ENCODE measurements around the gene BTBD10.
A peak's percentile ranks its signal among the peaks of the same experiment; 100 is the strongest.
"Not testable (repeated sequence)": the region's sequence is repeated elsewhere in the genome, so short reads cannot be mapped to it uniquely, and the experiment has no call there.

Gene BTBD10

GRCh38 chr11:13462311-13462900 lies 616 bp downstream of the BTBD10 start:
- peak overlapping the region; percentile 98 for H3K4me3 Mint-ChIP-seq
- no peak for DNase-seq
- H3K27ac Mint-ChIP-seq: peak overlapping the region; percentile 99
- no peaks in the 10 kb centered on the region for H3K9me3 Mint-ChIP-seq
- peaks cover 25% of the 10 kb centered on the region for H3K36me3 Mint-ChIP-seq (ENCODE audit: low read depth)
- no peaks in the 10 kb centered on the region for H3K27me3 Mint-ChIP-seq
- H3K4me1 Mint-ChIP-seq (ENCODE audit: low read depth): peaks cover 47% of the 10 kb centered on the region

- H3K4me1 Mint-ChIP-seq (ENCODE audit: low read depth): peaks cover 47% of the 10 kb centered on the region
- no peak overlapping the region for H3K27ac Mint-ChIP-seq
- peaks cover 25% of the 10 kb centered on the region for H3K36me3 Mint-ChIP-seq (ENCODE audit: low read depth)
- DNase-seq: no peak
- H3K9me3 Mint-ChIP-seq: no peaks in the 10 kb centered on the region
- H3K27me3 Mint-ChIP-seq: no peaks in the 10 kb centered on the region
- peak overlapping the region; percentile 98 for H3K4me3 Mint-ChIP-seq
These were observed 1.7 kb downstream of the BTBD10 start for GRCh38 chr11:13461291-13461690.

GRCh38 chr11:13450832-13451397 lies 12.1 kb downstream of the BTBD10 start:
- DNase-seq: no peak
- Mint-ChIP-seq H3K27ac (no peak overlapping the region), H3K36me3 (ENCODE audit: low read depth) (peaks cover 30% of the 10 kb centered on the region), H3K27me3 (no peaks in the 10 kb centered on the region), H3K9me3 (peaks cover 2% of the 10 kb centered on the region), H3K4me3 (no peak overlapping the region), H3K4me1 (ENCODE audit: low read depth) (peaks cover 58% of the 10 kb centered on the region)

GRCh38 chr11:13449522-13449921 lies 13.5 kb downstream of the BTBD10 start:
- Mint-ChIP-seq H3K4me1 (ENCODE audit: low read depth) (peaks cover 62% of the 10 kb centered on the region), H3K27ac (no peak overlapping the region), H3K36me3 (ENCODE audit: low read depth) (peaks cover 31% of the 10 kb centered on the region), H3K9me3 (peaks cover 2% of the 10 kb centered on the region), H3K4me3 (no peak overlapping the region), H3K27me3 (no peaks in the 10 kb centered on the region)
- DNase-seq: no peak

GRCh38 chr11:13448876-13449275 lies 14.1 kb downstream of the BTBD10 start:
- H3K4me1 Mint-ChIP-seq (ENCODE audit: low read depth): peaks cover 64% of the 10 kb centered on the region
- H3K27me3 Mint-ChIP-seq: no peaks in the 10 kb centered on the region
- peaks cover 2% of the 10 kb centered on the region for H3K9me3 Mint-ChIP-seq
- no peak overlapping the region for H3K4me3 Mint-ChIP-seq
- no peak for DNase-seq
- H3K27ac Mint-ChIP-seq: no peak overlapping the region
- peaks cover 28% of the 10 kb centered on the region for H3K36me3 Mint-ChIP-seq (ENCODE audit: low read depth)

GRCh38 chr11:13446444-13446843 lies 16.6 kb downstream of the BTBD10 start:
- no peaks in the 10 kb centered on the region for H3K27me3 Mint-ChIP-seq
- H3K4me3 Mint-ChIP-seq: no peak overlapping the region
- H3K9me3 Mint-ChIP-seq: no peaks in the 10 kb centered on the region
- peaks cover 61% of the 10 kb centered on the region for H3K4me1 Mint-ChIP-seq (ENCODE audit: low read depth)
- H3K27ac Mint-ChIP-seq: no peak overlapping the region
- no peak for DNase-seq
- peaks cover 14% of the 10 kb centered on the region for H3K36me3 Mint-ChIP-seq (ENCODE audit: low read depth)

GRCh38 chr11:13445588-13445987 lies 17.4 kb downstream of the BTBD10 start:
- no peaks in the 10 kb centered on the region for H3K9me3 Mint-ChIP-seq
- no peak overlapping the region for H3K4me3 Mint-ChIP-seq
- H3K27me3 Mint-ChIP-seq: no peaks in the 10 kb centered on the region
- DNase-seq: no peak
- peaks cover 8% of the 10 kb centered on the region for H3K36me3 Mint-ChIP-seq (ENCODE audit: low read depth)
- peaks cover 56% of the 10 kb centered on the region for H3K4me1 Mint-ChIP-seq (ENCODE audit: low read depth)
- no peak overlapping the region for H3K27ac Mint-ChIP-seq

- Mint-ChIP-seq H3K27me3 (no peaks in the 10 kb centered on the region), H3K9me3 (no peaks in the 10 kb centered on the region), H3K4me1 (ENCODE audit: low read depth) (peaks cover 50% of the 10 kb centered on the region), H3K27ac (no peak overlapping the region), H3K36me3 (ENCODE audit: low read depth) (peaks cover 9% of the 10 kb centered on the region), H3K4me3 (no peak overlapping the region)
- no peak for DNase-seq
These were observed 22.7 kb downstream of the BTBD10 start for GRCh38 chr11:13440100-13440855.

GRCh38 chr11:13438291-13438690 lies 24.7 kb downstream of the BTBD10 start:
- H3K27me3 Mint-ChIP-seq: no peaks in the 10 kb centered on the region
- no peak overlapping the region for H3K27ac Mint-ChIP-seq
- no peak overlapping the region for H3K4me3 Mint-ChIP-seq
- no peak for DNase-seq
- H3K4me1 Mint-ChIP-seq (ENCODE audit: low read depth): peaks cover 55% of the 10 kb centered on the region
- peaks cover 11% of the 10 kb centered on the region for H3K36me3 Mint-ChIP-seq (ENCODE audit: low read depth)
- no peaks in the 10 kb centered on the region for H3K9me3 Mint-ChIP-seq

GRCh38 chr11:13436836-13437235 lies 26.2 kb downstream of the BTBD10 start:
- not testable (repeated sequence) for H3K9me3 Mint-ChIP-seq, DNase-seq, H3K27ac Mint-ChIP-seq, H3K27me3 Mint-ChIP-seq, H3K4me3 Mint-ChIP-seq
- Mint-ChIP-seq H3K36me3 (ENCODE audit: low read depth) (peaks cover 15% of the 10 kb centered on the region), H3K4me1 (ENCODE audit: low read depth) (peaks cover 53% of the 10 kb centered on the region)

GRCh38 chr11:13434247-13435205 lies 28.5 kb downstream of the BTBD10 start:
- no peak for DNase-seq
- no peaks in the 10 kb centered on the region for H3K27me3 Mint-ChIP-seq
- H3K36me3 Mint-ChIP-seq (ENCODE audit: low read depth): peaks cover 30% of the 10 kb centered on the region
- no peak overlapping the region for H3K27ac Mint-ChIP-seq
- no peak overlapping the region for H3K4me3 Mint-ChIP-seq
- peaks cover 47% of the 10 kb centered on the region for H3K4me1 Mint-ChIP-seq (ENCODE audit: low read depth)
- H3K9me3 Mint-ChIP-seq: no peaks in the 10 kb centered on the region

- Mint-ChIP-seq H3K9me3 (peaks cover 4% of the 10 kb centered on the region), H3K27ac (no peak overlapping the region), H3K27me3 (no peaks in the 10 kb centered on the region), H3K36me3 (ENCODE audit: low read depth) (peaks cover 38% of the 10 kb centered on the region), H3K4me3 (no peak overlapping the region), H3K4me1 (ENCODE audit: low read depth) (peaks cover 52% of the 10 kb centered on the region)
- DNase-seq: no peak
These were observed 29.6 kb downstream of the BTBD10 start for GRCh38 chr11:13433437-13433836.

- Mint-ChIP-seq H3K27ac (peak overlapping the region; percentile 24), H3K9me3 (peaks cover 13% of the 10 kb centered on the region), H3K27me3 (no peaks in the 10 kb centered on the region), H3K4me1 (ENCODE audit: low read depth) (peaks cover 45% of the 10 kb centered on the region), H3K36me3 (ENCODE audit: low read depth) (peaks cover 54% of the 10 kb centered on the region), H3K4me3 (no peak overlapping the region)
- no peak for DNase-seq
These were observed 33.2 kb downstream of the BTBD10 start for GRCh38 chr11:13429836-13430235.

GRCh38 chr11:13429288-13429687 lies 33.7 kb downstream of the BTBD10 start:
- H3K27ac Mint-ChIP-seq: peak overlapping the region; percentile 24
- no peaks in the 10 kb centered on the region for H3K27me3 Mint-ChIP-seq
- H3K4me3 Mint-ChIP-seq: no peak overlapping the region
- H3K36me3 Mint-ChIP-seq (ENCODE audit: low read depth): peaks cover 51% of the 10 kb centered on the region
- peaks cover 45% of the 10 kb centered on the region for H3K4me1 Mint-ChIP-seq (ENCODE audit: low read depth)
- H3K9me3 Mint-ChIP-seq: peaks cover 13% of the 10 kb centered on the region
- DNase-seq: no peak

Data from activated T-cell treated with anti-CD3 and anti-CD28 coated beads, Interleukin-2, amount 50 U/mL, for 24 hours (primary cell).